Posterior cingulate gyrus (tissue), 11 donors: ENCODE data around the gene BAMBI.
"Not testable (repeated sequence)": the region's sequence is repeated elsewhere in the genome, so short reads cannot be mapped to it uniquely, and the experiment has no call there.

ENCODE experiments used
- DNase-seq, 10 donors: peaks; one replicate each; pipeline versions ENCODE4 v3.0.0 to v3.0.0-alpha.2; 2020 to 2021; ENCODE audit warnings: mixed read lengths in 3 of 10
- intact Hi-C: fragments of 100-400 bp; cut with DNase I; formaldehyde crosslinking; loops from one replicate; pipeline ENCODE4 v1.15.1; 2023

Gene BAMBI, protein sequence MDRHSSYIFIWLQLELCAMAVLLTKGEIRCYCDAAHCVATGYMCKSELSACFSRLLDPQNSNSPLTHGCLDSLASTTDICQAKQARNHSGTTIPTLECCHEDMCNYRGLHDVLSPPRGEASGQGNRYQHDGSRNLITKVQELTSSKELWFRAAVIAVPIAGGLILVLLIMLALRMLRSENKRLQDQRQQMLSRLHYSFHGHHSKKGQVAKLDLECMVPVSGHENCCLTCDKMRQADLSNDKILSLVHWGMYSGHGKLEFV

DNA sequence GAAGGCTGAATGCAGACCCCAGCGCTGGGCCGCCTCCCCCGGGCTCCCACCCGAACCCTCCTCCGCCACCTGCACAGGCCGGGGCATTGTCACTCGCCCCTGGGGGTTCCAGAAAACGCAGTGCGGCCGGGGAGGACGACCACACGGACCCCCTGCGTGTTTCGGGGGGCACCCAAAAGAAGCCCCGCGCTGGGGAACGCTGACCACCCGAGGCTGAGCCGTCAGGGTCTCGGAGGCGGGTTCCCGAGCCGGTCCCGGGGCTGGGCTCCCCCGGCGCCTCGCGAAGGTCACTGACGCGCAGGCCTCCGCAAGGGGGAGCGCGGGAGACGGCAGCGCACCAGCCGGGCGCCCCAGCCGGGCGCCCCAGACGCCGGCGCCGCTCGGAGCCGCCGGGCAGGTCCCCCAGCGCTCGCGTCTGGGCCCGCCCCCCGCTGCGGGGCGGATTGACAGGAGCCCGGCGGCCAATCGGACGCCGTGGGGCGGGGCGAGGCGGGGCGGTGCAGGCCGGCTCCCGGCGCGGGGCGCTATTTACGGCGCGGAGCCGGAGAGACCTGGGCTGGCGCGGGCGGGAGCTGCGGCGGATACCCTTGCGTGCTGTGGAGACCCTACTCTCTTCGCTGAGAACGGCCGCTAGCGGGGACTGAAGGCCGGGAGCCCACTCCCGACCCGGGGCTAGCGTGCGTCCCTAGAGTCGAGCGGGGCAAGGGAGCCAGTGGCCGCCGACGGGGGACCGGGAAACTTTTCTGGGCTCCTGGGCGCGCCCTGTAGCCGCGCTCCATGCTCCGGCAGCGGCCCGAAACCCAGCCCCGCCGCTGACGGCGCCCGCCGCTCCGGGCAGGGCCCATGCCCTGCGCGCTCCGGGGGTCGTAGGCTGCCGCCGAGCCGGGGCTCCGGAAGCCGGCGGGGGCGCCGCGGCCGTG is at the start of gene BAMBI:
BAMBI (plus strand) TSS at position 554 of the 920 bp plus-strand sequence. CDS start 377 bp downstream, outside the sequence.
- DNase-seq: peak; percentile 85 to 99 (median 90)
- intact Hi-C loops: loop anchor here (2.0 to 5.0 kb wide), 4 partner anchors 45 to 315 kb away; no protein-coding TSS in a partner anchor

DNA sequence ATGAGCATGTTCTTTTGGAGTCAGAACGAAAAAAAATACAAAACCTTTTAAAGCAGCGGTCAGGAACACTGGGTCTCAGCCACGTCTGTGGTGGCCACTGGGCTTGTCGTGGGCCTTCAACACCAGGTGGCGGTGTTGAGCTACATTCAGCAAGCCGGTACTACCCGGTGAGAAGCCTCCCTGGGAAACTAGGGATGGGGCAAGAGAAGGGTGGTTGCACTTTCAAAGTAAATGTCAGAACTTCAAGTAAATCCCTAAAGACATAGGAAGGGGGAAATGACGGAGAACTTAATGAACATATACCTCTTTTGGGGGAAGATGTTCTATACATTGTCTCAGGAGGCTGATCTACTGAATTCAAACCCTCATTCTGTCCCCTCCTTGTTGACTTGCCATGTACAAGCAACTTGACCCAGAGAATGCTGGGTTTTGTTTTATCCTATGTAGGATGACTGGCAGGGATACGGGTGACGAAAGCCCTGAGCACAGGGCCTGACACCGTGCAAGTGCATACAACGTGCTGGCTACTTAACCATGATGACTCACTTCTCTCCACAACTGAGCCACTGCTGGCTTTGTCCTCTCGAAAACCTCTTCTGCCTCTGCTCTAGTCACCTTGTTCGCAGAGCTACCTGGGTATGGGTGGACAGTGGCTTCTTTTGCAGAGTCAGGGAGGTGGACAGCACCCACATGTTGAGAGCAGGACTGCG is 49.0 kb upstream of the BAMBI start:
- intact Hi-C loops: loop anchor here (2.0 to 10.0 kb wide), 2 partner anchors 676 to 762 kb away; no protein-coding TSS in a partner anchor
- peak; percentile 50 to 96 (median 86) for DNase-seq

DNA sequence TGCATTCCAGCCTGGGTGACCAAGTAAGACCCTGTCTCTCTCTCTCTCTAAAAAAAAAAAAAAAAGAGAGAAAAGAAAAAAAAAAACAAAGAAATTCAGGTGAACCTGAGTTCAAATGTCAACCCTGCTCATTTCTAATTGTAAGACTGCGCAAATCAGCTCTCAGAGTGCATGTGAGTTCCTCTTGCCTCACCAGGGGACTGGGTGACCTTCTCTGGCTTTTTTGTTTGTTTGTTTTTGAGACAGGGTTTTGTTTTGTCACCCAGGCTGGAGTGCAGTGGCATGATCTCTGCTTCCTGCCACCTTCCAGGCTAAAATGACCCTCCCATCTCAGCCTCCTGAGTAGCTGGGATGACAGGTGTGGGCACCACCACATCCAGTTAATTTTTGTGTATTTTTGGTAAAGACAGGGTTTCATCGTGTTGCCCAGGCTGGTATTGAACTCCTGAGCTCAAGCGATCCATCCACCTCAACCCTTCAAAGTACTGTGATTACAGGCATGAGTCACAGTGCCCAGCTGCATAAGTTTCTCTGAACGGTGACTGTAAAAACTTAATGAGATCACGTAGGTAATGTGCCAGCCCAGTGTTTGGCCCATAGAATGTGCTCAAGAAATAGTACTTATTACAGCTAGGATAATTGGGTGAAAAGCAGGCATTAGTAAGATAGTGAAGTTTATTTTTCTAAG is 45.3 kb upstream of the BAMBI start:
- intact Hi-C loops: no loop called here
- no peak for DNase-seq

DNA sequence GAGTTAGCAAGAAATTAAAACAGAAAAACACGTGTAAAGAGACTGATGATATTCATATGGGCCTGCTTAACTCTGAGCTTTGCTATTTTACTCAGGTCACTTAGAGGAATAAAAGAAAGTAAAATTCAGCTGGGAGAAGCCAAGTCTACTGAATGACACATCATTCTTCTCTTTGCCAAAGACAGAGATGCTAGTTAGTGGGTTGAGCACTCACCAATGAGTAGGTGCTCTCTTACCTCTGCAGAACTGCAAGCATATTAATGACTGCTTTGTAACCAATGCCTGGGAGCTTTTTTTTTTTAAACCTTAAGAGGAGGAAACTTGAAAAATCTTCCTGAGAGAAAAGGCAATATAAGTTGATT is 44.8 kb upstream of the BAMBI start:
- no peak for DNase-seq
- intact Hi-C loops: no loop called here

DNA sequence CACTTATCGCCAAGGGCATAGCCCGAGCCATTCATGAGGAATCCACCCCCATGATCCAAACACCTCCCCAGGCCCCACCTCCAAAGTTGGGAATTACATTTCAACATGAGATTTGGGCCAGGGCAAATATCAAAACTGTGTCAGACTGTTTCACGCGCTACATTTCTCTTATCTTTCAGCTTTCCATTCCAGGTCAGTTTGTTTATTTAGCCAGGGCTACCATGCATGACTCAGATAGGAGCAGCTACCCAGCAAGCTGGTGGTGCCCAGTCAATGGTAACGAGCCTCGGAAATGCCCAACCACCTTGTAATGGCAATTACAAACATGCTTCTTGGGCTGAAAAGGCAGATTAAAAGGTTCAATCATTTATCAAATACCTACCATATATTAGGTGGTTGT is 43.6 kb upstream of the BAMBI start:
- intact Hi-C loops: no loop called here
- DNase-seq: no peak

DNA sequence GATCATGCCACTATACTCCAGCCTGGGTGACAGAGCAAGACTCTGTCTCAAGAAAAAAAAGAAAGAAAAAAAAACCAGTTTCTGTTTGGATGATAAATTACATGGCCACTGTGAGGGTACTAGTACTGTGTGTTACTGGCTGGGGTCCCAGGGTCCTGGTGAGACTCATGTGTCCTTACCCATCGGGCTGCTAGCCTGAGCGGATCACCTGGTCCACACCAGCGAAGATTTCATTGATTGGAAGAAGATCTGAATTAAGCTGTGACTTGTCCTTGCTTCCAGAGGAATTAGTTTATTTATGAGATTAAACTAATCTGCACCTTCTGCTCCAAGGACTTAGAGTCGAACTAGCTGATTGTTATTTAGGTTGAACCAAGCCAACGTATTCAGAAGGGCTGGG is 40.0 kb upstream of the BAMBI start:
- no peak for DNase-seq
- intact Hi-C loops: no loop called here

DNA sequence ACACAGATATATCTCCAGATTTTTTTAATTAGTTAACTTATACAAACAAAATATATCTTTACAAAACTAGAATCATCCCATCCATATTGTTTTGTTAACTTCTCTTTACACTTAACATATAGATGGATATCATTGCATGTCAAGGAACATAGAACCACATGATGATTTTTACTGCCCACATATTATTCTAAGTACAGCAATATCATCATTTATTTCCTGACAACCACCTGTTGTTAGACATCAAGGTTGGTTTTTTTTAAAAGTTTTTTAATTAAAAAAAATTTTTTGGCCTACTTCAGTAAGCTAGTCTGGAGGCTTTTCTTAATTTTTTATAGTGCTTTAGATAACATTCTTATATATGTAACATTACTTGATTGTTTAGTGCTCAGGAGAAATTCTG is 38.9 kb upstream of the BAMBI start:
- DNase-seq: no peak
- intact Hi-C loops: no loop called here

DNA sequence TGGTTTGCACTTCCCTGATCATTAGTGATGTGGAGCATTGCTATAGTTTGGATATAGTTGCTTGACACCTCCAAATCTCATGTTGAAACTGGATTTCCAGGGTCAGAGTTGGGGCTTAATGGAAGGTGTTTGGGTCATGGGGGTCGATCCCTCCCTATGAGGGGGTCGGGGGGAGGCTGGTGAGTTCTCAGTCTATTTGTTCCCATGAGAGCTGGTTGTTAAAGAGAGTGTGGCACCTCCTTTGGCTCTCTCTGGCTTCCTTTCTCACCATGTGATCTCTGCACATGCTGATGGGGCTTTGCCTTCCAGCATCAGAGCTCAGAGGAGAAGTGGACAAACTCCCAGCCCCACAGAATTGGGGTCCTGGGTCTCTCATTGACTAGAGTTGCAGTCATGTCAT is 36.8 kb upstream of the BAMBI start:
- no peak for DNase-seq
- intact Hi-C loops: no loop called here

DNA sequence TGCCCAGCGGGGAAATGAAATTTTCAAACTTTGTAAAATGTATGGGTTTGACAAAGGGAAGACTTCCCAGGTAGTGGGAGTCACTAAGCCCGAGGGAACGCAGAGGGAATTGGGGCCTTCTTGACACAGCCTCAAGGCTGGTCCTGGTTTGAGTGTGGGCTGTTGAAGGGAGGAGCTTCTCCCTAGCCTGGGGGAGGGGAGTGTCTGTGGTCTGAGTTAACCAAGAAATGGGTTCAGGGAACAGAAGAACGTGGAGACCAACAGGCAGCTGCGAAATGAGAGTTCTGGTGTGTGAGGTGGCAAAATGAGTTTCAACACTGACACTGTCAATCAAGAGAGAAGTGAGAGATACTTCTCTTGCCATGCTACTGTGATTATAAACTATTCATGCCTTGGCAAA is 32.7 kb upstream of the BAMBI start:
- no peak for DNase-seq
- intact Hi-C loops: no loop called here

DNA sequence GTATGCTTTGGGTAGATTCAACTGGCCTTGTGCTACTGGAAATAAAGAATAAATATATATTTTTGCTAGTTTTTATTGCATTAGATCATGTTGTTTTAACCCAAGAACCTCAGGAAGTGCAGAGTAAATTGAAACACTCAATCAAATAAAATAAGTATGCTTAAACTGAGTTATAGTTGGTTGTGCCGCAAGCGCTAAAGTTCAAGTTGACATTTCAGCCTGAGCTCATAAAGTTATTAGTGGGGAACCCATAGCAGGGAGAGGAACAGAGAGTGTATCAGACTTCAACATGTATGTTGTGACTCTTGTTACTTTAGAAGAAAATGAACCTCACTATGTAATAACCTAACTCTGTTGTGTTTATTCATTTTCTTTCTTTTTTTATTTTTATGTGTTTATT is 25.2 kb upstream of the BAMBI start:
- DNase-seq: no peak
- intact Hi-C loops: no loop called here

DNA sequence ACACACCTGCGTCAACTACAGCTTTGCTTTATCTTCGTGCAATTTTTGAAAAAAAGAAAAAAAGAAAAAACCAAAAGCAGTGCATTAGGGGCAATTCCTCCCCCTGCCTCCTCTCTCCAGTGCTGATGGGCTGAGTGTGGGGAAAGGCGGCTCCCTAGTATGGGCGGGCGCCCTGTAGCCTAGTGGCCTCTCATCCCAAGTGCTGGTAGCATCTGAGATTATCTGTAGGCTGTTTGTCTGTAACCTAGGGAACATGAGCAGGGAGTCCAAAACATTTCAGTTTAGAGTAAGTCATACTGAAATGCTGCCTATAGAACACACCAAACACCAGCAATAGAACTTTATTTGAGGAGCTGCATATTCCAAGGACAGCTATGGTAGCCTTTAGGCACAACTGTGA is 24.6 kb upstream of the BAMBI start:
- peak in 1 of 10 donors; percentile 24 for DNase-seq
- intact Hi-C loops: no loop called here

DNA sequence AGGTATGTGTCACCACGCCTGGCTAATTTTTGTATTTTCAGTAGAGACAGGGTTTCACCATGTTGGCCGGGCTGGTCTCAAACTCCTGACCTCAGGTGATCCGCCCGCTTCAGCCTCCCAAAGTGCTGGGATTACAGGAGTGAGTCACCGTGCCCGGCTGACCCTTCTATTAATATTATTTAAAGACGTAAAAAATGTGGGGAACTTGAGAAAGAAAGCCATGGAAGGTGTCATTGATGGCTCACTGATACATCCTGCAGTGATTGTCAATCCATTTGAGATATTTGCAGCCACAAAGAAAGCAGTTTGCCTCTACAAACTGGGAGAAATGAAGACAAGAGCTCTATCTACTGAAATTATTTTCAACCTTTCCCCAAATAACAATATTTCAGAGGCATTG is 18.5 kb upstream of the BAMBI start:
- intact Hi-C loops, DNase-seq: not testable (repeated sequence)

DNA sequence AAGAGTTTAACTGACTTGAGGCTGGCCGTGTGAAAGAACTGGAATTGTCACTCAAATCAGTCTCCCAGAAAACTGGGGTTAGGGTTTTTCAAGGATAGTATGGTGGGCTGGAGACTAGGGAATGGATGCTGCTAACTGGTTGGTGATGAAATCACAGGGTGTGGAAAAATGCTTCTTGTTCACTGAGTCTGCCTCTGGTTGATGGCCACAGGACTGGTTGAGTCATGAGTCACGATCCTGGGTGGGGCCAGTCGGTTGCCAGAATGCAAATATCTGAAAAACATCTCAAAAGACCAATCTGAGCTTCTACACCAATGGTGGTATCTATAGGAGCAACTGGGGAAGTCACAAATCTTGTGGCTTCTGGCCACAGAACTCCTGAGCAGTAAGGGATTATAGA is 16.3 kb upstream of the BAMBI start:
- intact Hi-C loops: loop anchor here (5.0 kb wide), 4 partner anchors 216 to 836 kb away; no protein-coding TSS in a partner anchor
- peak in 1 of 10 donors; percentile 4 for DNase-seq

DNA sequence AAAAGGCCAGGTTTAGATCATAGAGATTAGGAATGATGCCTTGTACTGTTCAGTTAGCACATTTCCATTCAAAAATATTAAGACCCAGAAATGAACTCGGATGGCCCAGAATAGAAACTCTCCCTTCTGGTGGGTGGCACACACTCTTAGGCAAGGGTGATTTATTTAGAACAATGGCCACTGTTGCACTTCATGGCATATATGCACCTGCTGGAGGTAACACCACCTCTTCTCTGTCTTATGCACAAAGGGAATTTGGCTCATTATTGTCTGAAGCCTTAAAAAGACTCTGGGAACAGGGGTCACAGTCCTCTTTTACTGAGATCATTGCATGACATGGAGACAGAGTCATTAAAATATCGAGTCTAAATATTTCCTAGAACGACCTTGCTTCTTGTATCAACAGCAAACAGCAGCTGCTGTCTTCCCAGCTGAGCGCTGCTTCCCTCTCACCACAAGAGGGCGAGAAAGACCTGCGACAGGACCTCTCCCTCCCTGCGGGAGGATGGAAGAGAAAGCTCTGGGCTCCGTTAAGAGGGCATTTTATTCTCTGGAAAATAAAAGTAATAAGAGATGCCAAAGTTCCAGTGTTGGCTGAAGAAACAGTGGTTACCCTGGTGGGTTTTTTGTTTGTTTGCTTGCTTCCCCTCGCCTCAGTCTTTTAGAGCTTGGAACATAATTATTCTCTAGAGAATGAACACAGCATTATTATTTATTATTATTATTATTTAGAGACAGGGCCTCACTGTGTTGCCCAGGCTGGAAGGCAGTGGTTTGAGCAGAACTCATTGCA is 13.5 kb upstream of the BAMBI start:
- intact Hi-C loops: loop anchor here (2.0 to 5.0 kb wide), 5 partner anchors 214 to 834 kb away; no protein-coding TSS in a partner anchor
- peak; percentile 67 to 97 (median 82) for DNase-seq

DNA sequence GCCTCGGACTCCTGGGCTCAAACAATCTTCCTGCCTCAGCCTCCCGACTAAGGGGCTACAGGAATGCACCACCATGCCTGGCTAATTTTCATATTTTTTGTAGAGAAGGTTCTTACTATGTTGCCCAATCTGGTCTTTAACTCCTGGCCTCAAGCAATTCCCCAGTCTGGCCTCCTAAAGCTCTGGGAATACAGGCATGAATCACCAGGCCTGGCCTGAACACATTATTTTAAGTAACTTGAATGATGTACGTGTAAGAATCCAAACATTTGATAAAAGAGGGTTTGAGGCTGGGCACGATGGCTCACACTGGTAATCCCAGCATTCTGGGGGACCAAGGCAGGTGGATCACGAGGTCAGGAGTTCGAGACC is 13.0 kb upstream of the BAMBI start:
- intact Hi-C loops: loop anchor here (2.0 to 5.0 kb wide), 5 partner anchors 213 to 833 kb away; no protein-coding TSS in a partner anchor
- DNase-seq: no peak

DNA sequence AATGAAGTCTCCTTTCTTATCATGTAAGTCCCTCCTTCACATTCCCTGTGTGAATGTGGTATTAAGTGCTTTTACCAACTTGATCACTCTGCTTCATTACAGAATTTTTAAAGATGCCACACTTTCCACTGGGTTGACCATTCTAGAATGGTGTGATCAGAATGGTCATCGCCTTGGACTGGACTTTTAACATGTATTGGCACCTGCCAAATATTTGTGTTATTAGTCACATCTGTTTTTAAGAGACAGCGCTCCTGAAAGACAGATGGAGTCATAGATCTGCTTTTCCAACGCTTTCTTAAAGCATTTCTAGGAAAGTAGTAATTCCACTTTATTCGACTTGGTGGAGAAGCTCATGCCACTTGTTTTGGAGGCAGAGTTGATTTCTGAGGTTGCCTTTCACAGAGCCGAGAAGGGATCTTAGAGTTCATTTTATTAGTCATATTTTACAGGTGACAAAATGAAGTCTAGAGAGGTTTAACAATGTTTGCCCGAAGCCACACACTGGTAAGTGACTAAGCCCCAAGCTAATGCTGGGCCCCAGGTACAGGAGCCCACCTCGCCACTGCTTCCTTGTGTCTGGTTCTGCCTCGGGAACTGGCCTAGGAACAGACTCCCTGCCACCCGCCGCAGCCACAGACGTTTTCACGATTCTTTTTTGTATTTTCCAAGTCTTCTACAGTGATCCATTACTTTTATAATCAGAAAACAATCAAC is 10.4 kb upstream of the BAMBI start:
- no peak for DNase-seq
- intact Hi-C loops: no loop called here

DNA sequence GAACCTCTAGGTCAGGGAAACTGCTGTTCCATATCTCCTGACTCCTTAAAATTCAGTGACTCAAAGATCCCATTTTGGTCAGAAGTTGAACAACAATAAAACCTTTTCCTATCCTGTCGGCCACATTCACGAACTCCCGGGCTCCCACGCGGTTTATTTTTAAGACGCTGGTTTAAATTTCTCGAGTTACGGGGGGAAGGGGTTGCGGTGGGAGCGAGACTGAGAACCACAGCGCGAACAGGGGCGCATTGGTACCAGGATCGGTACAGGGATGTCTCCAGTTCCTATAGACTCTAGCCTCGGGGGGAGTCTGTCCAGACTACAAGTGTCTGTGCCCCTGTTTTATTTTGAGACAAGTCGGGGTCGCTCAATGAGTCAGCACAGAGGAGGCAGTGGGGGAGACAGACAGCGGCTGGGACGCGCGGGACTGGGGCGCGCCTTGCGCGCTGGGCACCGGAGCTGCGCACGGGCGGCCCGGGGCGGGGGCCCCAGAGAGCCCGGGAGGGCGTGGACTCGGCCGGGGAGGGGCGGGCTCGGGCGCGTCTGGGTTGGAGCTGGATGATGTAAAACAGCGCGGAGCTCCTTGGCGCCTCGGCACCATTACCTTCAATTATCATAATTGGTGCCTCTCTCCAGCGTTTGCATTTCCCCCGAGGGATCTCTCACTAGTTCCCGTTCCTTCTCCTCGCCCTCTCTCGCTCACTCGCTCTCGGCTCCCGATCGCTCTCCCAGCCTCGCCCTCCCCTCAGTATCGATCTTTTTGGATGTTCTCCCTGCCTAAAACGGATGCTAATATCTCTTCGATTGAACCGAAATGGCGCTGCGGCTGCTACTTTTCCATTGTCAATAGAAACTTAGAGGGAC is 8.7 kb upstream of the BAMBI start:
- DNase-seq: peak in 2 of 10 donors; percentile 20 to 87
- intact Hi-C loops: no loop called here
